Fibroblast of peridontal ligament (primary cell): ENCODE data around the gene UBASH3A.
"Not testable (repeated sequence)": the region's sequence is repeated elsewhere in the genome, so short reads cannot be mapped to it uniquely, and the experiment has no call there.

ENCODE experiments used
- DNase-seq: peaks from one replicate; pipeline ENCODE4 v3.0.0-alpha.2; 2010; ENCODE audit errors: extremely low read depth

The UBASH3A gene

DNA sequence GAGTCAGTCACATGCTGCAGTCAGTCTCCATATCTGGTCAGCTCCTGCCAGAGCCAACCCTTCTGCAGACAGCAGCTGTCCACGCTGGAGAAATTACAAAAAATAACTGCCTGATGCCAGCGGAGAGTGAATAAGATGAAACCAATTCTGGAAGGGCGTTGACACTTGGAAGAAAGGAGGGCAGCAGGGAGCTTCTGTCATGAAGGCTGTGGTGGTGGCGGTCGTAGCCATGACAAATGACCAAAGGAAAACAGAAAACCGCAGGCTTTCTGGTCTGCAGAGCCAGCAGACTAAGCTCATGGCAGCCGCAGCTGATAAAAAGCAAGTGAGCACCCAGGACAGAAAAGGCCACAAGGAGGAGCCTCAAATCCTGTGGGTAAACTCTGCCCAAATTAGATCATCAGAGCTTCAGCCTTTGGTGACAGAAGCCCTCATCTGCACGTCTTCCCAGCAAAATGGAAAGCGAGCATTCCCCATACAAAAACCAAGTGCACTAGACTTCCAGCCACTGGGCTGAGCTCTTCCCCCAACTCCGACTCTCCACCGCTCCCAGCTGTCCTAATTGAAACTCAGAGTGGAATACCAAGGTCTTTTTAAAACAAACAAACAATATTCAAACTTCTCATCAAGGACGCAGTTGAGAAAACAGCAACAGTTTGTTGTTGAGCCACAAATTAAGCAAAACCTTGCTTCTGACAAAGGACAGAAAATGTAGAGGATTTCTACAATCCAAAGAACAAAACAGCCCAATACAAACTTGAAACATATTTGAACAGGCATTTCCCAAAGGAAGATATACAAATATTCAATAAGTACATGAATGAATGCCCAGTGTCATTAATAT, 63.7 kb downstream of the UBASH3A start:
- DNase-seq = no peak

DNA sequence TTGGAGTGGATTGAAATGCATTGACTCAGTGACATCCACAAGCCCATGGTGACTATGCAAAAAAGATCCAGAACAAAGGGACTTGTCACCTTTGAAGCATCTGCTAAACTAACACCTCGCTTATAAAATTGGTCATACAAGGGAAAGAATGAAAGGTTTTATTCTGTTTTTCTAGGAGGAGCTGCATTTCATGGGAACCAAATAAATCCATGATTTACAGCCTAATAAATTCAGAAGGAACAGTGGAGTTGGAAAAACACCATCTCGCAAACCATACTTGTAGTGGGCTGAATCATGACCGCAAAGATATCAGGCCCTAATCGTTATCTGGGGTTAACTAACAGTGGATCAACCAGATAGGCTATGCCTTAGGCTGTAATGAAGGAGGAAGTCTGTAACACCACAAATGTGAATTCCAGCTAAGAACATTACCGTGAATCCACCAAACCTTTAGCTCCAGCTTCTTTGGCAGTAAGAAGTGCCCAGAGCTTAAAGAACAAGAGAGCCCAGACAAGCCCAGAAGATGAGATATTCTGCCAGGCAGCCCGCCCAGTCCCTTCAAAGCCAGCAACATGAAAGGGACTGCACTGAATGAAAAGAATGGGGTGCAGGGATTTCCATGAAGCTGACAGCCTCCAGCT, 64.9 kb downstream of the UBASH3A start:
- DNase-seq = no peak

DNA sequence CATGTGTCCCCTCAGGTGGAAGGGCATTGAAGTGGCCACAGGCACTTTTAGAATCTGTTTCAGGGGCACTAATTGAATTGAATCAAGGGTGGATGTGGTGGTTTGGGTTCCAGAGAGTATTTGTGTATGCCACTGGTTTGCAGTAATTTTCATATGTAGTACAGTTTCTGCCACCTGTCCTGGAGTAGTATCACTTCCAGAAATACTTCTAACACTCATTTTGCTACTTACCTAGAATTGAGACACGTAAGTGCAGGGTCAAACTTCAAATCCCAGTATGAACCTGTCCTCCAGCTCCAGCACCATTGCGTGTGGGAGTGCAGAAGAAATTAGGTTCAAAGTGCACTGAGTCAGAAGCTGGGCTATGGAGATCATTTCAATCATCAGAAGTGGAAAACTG, 65.6 kb downstream of the UBASH3A start:
- no peak for DNase-seq

DNA sequence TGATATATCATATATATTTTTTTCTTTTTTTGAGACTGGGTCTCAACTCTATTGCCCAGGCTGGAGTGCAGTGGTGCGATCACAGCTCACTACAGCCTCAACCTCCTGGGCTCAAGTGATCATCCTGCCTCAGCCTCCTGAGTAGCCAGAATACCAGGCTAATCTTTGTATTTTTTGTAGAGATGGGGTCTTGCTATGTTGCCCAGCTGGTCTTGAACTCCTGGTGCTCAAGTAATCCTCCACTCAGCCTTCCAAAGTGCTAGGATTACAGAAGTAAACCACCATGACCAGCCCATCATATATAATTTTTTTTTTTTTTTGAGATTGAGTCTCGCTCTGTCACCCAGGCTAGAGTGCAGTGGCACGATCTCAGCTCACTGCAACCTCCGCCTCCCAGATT, 66.0 kb downstream of the UBASH3A start:
- DNase-seq = not testable (repeated sequence)

DNA sequence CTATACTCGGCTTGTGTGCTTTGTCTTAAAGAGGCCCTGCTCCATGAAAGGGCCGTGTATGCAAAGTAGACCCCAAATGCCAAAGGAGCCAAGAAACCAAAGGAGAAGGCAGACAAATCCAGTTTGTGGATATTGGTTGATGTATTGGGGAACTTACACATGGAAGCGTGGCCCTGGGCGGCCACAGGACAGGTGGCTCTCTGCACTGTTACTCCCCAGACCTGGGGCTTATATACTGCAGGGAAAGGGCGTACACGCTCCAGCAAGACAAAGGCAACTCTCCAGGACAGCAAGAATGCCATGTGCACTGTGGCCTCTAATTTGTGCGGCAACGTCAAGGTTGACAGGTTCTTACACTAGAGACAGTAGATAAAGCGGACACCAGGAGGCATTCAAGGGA, 67.5 kb downstream of the UBASH3A start:
- DNase-seq = no peak

DNA sequence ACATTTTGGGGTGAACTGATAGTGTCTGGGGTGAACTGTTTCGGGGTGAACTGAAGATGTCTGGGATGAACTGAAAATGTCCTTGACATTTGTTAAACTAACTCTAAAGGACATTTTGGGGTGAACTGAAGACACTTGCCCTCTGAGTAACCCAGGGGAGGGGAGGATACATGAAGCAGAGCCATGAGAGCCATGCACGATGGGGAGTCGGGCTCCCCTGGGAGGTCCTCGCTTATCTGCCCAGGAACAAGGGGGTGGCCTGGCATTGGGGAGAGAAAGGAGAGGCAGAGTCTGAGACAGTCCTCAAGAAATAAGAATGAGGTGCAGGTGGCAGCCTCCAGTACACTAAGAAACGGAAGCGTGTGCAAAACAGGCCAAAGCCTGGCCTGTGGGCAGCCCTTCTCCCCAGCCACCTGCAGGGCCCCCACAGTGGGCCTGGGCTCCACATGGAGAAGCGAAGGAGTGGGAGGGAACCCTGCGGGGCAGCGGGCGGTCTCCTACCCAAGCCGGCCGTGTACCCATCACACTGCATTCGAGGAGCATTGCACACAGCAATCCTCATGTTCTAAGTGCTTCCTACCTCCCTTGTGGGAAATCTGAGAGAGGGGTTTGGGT, 68.1 kb downstream of the UBASH3A start:
- no peak for DNase-seq

DNA sequence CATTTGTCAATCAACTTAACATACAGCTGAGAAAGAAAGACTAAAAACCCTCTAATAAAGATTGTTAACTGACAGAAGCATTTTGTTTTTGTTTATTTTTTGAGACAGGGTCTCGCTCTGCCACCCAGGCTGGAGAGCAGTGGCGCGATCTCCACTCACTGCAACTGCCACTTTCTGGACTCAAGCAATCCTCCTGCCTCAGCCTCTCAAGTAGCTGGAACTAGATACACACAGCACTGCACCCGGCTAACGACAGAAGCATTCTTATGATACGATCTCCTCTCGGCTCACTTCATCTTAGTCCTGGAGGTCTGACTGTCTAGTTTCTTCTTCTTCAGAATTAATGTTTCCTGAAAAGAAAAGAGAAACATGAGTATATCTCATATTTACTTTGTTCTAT, 68.8 kb downstream of the UBASH3A start:
- DNase-seq = no peak

DNA sequence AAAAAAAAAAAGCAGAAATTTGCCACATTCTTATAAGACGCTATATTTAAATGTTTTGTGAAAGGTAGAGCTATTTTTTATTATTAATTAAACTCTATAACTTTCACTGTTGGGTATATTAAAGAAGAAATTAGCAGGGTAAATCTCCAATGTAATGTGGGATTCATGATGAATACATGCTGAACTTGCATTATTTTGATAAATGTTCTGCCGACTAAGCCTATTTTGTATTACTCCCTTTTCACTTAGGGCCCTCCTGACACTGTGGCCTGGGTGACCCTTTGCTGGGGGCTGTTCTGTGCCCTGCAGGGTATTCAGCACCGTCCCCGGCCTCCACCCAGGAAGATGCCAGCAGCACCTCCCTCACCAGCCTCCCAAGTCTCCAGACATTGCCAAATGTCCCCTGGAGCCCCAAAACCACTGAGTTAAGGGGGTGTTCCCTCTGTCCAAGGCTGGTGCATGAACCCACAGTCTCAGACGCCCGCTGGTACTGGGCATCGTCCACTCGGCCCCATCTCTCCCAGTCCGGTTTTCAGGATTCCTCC, 69.9 kb downstream of the UBASH3A start:
- no peak for DNase-seq

DNA sequence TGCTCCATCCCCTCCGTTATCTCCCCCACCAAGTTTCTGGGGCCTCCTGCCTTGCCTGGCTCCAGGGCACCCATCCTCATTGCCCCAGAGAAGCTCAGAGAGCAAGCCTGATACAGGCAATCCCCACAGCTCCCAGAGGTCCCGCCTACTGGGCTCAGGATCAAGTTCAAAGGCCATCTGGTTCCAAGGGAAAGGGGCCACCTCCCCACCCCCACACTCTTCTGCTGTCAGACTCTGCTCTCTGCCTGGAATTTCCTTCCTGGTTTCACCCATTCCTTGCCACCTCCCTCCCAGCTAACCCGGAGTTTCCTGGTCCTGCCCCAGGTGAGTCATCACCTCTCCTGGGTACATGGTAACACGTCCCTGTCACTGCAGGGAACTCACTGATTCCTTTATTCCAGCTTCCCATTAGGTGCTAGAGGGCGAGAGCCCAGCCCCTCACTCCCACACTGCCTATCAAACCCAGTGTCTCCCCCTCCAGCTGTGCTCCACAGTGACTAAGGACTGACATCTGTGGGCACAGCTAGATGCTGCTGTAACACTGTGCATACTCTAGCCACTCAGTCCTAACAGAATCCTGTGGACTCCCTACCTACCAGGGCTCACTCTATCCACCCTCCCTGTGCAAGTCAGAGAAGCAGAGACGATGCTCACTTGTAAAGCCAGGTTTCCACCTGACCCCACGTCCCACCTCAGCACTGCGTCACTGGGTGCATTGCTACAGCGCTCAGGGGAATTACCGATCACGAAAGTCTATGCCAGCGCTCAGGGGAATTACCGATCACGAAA, 70.5 kb downstream of the UBASH3A start:
- no peak for DNase-seq

DNA sequence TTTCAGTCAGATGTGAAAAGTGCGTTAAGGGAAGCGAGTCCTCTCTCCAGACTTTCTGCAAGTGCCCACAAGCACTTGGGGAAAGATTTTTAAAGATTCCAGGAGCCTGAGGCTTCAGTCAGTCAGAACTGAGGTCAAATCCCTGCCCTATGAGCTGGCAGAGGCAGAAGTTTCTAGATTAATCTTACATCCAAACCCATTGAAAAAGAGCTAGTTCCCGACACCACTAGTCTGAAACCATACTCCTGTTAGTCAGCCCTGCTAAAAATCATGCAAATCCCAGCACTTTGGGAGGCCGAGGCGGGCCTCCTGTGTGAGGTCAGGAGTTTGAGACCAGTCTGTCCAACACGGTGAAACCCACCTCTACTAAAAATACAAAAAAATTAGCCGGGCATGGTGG, 71.3 kb downstream of the UBASH3A start:
- DNase-seq = no peak

DNA sequence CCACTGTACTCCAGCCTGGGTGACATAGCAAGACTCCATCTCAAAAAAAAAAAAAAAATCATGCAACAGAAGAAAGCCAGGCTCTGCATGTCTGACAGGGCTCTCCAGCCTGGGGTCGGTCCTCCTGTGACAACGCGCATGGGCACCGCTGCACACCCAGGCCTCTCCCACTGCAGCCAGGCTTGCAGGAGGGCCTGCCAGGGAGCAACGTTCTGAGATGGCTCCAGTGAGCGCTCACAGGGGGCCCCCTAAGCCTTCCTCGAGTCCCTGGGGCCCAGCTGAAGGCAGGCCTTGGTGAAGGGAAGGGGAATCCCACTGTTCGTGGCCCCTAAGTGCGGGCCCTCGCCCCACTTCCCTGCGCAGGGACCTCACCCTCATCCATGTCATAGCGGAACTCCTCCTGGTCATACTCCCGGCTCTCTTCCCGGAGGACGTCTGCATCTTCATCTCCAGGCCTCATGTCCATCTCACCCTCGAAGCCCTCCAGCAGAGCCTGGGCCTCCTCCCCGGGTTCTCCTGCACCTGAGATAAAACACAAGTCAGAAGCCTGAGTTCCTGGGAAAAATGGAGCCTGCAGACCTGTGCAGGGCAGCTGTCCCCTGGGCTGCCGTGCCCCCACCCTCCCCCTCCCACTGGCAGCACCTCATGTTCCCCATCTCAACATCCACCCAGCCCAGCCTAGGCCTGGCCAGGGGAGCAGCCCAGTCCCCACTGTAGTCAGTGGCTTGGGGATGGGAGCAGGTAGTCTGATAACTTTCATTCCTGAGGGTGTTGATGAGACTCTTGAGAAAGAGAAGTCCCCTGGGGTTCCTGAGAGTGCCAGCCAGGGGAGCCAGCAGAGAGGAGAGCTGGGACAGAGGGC, 72.1 kb downstream of the UBASH3A start:
- DNase-seq = no peak

DNA sequence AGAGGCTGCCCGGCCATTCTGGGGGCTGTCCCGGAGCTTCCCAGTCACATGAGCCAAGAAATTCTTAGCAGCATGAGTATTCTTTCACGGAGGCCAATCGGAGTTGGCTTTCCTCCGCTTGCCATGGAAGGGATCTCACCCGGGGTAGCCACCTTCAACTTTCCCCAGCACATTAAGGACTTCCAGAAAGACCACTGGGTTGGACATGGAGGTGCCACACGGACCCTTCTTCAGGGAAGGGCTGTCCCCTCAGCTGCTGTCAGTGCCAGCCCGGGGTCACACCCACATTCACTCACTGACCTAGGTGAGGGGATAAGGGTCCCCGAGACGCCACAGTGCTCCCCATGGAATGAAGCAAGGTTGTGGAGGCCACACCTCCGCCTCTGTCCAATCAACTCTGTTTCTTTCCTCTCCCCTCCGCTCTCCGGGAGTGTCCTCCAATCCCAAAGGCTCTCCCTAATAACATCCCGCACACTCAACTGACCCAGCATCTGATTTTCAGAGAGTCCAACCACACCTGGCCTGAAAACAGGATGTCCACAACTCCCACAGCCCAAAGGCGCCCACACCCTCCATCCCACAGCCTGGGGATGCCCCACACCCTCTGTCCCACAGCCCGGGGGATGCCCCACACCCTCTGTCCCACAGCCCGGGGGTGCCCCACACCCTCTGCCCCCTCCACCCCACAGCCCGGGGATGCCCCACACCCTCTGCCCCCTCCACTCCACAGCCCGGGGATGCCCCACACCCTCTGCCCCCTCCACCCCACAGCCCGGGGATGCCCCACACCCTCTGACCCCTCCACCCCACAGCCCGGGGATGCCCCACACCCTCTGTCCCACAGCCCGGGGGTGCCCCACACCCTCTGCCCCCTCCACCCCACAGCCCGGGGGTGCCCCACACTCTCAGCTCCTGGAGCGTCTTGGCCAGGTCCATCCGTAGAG, 73.0 kb downstream of the UBASH3A start:
- DNase-seq = no peak

DNA sequence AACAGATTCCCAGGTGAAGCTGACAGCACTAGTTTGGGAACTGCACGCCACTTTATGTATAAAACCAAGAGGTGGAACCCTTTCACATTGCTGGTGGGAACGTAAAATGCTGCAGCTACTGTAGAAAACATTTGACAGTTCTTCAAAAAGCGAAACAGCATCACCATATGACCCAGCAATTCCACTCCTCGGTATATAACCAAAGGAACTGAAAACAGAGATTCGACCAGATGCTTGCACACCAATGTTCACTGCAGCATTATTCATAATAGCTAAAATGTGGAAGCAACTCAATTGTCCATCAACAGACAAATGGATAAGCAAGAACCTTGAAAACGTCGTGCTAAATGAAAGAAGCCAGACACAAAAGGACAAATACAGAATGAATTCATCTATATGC, 74.8 kb downstream of the UBASH3A start:
- no peak for DNase-seq

DNA sequence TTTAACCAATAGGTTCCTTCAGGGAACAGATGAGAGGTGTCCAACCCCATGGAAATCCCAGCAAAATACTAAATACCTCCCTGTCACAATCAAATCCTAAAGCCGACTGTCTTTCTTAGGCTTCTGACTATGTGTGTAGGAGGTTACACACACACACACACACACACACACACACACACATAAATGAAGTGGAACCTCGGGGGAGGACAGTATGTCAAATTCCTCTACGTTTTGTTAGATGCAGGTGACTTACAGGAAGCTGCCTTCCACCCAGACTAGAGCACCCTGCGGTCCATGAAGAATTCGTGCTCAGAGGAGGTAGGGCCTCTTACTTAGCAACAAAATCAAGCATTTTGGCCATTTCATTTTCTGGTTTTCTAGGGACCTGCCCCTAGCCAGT, 75.9 kb downstream of the UBASH3A start:
- DNase-seq = no peak

DNA sequence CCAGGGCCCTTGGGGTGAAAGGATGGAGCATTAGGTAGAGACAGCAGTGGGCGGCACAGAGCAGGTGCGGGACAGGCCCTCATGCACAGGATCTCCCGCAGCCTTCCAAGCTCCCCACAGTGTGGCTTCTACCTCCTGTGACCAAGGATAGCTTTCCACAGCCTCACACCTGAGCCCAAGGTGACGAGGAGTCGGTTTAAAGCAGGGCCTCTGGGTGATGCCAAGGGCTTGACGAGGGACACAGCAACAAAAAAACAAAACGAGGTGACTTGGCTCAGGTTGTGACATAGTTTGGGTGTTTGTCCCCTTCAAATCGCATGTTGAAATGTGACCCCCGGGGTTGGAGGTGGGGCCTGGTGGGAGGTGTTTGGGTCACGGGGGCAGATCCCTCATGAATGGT, 77.0 kb downstream of the UBASH3A start:
- no peak for DNase-seq

DNA sequence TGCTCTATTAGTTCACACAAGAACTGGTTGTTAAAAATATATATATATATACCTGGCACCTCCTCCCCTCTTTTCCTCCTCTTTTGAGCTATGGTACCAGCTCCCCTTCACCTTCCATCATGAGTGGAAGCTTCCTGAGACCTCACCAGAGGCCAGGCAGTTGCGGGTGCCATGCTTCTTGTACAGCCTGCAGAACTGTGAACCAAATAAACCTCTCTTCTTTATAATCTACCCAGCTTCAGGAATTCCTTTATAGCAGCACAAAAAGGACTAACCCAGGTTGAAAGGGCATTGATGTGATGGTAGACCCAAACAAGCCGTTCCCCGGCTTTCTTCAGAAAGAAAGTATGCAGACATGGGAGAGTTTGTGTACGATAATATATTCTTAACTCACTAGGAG, 77.5 kb downstream of the UBASH3A start:
- no peak for DNase-seq

DNA sequence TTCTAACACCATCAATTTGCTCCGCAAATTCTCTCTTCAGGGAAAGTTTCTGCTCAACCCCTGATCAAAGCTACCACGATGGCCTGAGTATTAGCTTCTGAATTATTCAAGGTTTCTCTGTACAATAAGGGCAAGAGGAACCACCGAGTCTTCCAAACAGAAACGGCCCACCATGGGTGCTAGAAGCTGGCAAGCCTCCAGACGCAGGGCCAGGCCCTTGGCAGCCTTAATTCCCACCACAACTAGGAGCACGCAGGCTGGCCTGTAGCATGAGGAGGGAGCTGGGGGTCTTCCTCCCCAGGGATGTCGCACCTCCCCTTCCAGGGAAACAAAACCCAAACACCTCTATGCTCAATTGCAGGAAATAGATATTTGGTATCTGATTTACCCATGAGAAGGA, 81.3 kb downstream of the UBASH3A start:
- no peak for DNase-seq

DNA sequence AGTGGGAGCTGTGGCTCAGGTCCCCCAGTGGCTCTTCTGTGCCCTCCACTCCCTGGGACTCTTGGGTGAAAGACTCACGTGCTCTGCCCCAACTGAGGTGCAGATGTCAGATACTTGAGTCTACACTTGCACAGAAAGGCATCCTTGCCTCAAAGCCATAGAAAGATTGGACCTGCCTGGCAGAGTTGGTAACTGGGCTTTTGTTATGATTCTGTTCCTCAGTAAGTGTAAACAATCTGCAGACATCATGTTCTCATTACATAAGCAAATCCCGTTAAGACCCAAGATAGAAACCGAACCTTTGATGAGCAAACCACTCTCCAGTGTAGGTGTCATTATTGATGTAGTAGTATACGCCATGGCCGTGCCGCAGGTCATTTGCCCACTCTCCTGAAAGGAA, 82.4 kb downstream of the UBASH3A start:
- no peak for DNase-seq

DNA sequence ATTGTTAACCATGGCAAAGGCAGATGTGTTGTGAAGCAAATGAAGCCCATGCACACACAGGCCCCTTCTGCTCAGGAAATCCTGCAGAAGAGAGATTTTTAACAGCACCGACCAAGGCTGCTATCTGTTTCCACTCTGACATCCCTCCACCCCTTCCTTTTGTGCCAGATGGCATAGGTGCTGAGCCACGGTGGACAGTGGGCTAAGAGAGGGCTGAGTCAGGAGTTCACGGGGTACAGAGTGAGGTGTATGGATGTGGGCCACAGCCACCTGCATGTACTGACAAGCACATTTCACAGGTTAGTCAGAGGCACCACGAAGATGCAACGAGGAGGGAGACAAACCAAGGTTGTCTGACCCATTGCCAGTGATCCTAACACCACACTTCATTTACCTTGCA, 82.8 kb downstream of the UBASH3A start:
- DNase-seq = no peak

DNA sequence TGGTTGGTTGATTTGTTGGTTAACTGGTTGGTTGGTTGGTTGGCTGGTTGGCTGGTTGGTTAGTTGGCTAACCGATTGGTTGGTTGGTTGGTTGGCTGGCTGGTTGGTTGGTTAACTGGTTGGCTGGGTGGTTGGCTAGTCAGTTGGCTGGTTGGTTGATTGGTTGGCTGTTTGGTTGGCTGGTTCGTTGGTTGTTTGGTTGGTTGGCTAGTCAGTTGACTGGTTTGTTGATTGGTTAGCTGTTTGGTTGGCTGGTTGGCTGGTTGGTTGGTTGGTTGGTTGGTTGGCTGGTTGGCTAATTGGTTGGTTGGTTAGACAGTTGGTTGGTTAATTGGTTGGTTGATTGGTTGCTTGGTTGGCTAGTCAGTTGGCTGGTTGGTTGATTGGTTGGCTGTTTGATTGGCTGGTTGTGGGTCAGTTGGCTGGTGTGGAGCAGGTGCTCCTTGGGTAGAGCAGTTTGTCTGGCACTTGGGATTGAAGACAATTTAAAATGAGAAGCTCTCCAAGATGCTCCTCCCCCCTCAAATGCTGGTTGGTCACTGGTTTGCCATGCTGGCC, 85.4 kb downstream of the UBASH3A start:
- DNase-seq = no peak
